GM19043 (cell line): Measurements from ENCODE around the gene TTC28.
"Not testable (repeated sequence)": the region's sequence is repeated elsewhere in the genome, so short reads cannot be mapped to it uniquely, and the experiment has no call there.

Experiments used
- ATAC-seq: cut with Tn5 transposase; IDR thresholded peaks from one replicate; pipeline ENCODE4 v1.9.1; 2021; ENCODE audit warnings: low read depth; ENCODE audit not compliant: unreplicated experiment

TTC28 gene

DNA sequence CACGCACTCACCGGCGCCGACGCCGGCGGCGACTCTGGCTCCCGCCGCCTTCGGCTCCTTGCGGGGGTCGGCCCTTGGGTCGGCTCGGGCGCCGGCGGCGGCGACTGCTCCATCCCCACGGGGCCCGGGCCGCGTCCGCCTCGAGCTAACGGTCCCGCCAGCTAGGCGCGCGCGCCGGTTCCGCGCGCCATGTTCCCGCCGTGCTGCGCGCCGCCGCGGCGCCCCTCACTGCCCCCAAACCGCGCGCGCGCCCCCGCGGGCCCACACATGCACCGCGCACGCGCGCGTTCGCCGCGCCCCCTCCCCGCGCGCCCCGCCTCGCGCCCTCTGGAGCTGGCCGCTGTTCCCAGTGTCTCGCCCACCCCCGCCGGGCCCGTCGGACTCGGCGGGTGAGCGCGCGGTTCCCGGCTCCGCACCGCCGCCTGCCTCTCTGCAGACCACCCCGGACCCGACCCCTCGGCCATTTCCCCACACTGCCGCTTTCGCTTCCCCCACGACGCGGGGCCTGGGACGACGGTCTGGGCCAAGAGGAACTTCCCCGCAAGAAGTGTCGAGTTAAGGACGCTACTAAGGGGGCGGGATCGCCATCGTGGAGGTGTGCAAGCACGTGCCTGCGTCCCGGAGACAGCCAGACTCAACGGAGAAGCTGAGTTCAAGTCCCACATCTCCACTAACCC lies at the start of gene TTC28:
Gene TTC28, minus strand, starts transcription at position 230 of the 677 bp plus-strand sequence. Its CDS starts 117 bp downstream, at position 113.
- not testable (repeated sequence) for ATAC-seq

DNA sequence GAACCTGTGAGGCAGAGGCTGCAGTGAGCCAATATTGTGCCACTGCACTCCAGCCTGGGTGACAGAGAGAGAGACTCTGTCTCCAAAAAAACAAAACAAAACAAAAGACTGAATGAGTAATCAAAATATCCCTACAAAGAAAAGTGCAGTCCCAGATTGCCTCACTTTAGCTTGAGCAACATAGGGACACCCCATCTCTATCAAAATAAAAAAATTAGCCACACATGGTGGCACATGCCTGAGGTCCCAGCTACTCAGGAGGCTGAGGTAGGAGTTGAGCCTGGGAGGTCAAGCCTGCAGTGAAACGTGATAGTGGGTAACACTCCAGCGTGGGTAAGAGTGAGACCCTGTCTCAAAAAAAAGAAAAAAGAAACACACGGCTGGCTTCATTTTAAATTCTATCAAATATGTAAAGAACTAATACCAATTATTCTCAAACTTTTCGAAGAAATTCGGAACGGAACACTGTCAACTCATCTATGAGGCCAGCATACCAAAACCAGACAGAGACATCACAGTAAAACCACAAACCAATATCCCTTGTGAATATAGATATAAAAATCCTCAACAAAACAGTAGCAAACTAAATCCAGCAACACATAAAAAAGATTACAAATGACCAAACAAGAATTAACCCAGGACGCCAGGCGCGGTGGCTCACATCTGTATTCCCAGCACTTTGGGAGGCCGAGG lies 49.1 kb upstream of the TTC28 start:
- ATAC-seq = no peak

DNA sequence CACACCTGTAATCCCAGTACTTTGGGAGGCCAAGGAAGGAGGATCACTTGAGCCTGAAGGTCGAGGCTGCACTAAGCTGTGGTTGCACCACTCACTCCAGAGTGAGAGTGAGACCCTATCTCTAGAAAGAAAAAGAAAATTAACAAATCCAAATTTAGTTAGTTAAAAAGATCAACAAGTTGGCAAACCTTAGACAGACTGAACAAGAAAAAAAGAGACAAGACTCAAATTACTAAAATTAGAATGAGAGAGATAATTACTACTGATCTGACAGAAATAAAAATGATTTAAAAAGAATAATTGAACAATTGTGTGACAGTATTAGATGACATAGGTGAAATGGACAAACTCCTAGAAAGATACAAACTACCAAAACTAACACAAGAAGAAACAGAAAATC lies 48.4 kb upstream of the TTC28 start:
- ATAC-seq = no peak

DNA sequence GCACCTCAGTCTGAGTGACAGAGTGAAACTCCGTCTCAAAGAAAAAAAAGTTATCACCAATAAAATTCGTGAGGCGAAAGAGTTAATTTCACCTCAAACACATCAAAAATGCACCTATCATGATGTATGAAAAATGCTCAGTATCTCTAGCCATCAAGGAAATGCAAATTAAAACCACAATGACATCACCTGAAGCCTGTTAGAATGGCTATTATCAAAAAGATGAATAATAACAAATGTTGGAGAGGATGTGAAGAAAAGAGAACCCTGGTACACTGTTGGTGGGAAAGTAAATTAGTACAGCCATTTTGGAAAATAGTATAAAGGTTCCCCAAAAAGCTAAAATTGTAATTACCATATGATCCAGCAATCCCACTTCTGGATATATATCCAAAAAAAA lies 38.4 kb upstream of the TTC28 start:
- ATAC-seq = no peak

DNA sequence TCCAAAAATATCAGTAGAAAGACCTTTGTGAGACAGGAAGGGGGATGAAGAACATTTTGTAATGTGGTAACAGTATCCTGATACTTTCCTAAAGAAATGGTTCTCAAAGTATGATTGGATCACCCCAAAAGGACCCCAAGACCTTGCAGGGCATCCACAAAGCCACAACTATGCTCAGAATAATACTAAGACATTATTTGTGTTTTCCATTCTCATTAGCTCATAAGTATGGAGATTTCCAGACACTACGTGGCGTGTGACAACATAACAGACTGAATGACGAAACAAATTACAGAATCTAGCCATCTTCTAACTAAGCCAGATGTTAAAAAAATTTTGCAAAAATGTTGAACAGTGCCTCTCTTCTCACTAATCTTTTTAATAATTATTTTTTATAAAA lies 37.0 kb upstream of the TTC28 start:
- ATAC-seq = no peak

DNA sequence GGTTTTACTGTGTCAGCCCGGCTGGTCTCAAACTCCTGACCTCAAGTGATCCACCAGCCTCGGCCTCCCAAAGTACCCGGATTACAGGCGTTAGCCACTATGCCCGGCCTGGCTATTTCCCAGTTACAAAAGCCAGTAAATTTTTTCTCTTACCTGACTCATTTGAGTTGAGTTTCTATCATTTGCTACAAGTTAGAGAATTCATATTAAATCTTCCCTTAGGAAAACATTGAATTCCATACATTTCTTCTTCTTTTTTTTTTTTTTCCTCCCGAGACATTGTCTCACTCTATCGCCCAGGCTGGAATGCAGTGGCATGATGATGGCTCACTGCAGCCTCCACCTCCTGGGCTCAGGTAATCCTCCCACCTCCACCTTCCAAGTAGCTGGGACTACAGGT lies 36.0 kb upstream of the TTC28 start:
- ATAC-seq = no peak

DNA sequence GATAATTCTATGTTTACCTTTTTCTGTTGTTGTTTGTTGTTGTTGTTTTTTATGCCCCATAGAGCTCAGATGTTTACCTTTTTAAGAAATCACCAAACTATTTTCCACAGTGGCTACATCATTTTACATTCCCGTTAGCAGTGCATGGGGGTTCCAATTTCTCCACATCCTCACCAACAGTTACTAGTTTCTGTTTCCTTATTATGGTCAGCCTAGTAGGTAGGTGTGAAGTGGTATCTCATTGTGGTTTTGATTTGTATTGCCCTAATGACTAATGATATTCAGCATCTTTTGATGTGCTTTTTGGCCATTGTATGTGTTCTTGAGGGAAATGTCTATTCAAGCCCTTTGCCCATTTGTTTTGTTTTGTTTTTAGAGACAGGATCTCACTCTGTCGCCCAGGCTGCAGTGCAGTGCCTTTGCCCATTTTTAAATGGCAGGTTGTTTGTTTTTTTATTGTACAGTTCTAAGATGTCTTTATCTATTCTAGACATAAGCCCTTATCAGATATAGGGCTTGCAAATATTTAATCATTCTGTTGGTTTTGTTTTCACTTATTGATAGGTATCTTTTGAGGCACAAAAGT lies 34.5 kb upstream of the TTC28 start:
- no peak for ATAC-seq

DNA sequence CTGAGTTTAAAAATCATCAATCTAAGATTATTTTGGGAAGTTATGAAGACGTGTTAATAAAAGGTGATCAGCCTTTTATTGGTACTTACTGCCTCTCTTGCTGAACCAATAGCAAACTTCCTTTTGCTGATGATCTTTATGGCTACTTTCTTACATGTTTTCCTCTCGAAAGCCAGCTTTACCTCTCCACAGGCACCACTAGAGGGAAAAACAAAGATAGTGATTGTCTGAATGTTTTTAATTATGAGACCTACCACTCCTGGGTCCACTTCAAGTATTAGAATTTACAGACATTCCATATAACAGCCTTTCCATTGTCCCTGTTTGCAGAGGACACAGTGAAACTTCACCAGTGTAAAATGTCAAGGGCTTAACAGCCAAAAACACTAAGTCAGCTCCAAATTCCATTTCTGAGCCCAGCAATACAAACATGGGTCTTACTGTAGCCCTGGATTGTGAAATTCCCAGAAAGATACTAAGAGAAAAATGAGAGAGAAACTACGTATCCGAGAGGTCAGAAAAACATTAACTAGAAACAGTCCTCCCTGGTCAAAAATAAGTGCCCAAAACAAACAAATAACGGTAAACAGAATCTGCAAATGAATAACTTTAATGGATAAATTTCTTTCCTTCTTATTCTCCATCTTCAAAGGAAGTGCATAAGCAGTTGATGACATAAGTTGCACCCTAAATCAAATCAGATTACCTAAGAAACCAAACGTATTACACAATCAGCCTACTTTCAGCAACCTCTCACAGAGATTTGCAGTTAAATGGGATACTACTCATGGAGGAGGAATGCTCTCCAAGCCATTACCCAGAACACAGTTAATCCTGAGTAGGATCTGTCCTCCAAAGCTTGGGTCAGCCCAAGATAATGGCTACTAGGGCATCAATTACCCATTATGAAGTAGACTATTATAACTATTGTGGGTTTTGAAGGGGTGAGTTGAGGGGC lies 32.5 kb upstream of the TTC28 start:
- ATAC-seq = no peak

DNA sequence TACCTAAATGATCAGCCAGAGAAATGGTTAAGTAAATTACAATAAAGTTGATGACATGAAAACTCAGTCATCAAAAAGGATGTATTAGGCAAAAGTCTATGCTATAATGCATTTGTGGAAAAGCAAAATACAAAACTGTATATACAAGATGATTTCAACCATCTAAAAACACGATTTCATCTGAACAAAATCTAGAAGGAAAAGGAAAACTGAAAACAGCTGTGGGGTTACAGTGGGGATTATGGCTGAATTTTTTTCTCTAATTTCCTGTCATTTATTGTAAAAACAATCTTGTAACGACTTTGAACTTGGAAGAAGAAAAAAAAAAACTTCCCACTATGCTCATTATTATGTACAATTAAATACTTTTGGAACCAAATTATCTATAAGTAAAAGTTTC lies 31.7 kb upstream of the TTC28 start:
- no peak for ATAC-seq

DNA sequence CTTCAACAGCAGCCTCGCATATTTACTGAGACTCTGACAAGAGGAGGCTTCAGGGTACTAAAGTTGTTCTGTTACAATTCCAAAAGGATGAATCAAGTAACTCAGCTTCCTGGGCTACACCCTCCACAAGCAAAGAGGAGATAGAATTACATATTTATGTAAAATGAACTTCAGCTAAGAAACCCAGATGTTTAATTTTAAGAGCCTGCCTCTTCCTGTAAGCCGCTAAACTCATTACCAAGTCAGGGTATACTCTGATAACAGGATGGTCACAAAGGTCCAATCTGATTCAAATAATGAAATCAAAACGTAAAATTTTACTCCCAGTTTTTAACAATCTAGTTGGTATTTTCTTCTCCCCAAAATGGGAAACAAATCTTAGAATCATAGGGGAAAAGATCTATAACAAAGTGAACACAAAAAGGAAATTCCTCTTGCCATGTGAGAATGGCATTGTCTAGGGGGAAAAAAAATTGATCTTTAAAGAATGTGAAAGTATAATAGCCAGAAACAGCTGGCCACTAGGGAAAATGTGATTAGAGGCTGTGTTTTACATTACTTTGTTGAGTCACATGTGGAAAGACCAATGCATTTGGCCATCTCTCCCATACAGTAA lies 31.0 kb upstream of the TTC28 start:
- ATAC-seq = no peak

DNA sequence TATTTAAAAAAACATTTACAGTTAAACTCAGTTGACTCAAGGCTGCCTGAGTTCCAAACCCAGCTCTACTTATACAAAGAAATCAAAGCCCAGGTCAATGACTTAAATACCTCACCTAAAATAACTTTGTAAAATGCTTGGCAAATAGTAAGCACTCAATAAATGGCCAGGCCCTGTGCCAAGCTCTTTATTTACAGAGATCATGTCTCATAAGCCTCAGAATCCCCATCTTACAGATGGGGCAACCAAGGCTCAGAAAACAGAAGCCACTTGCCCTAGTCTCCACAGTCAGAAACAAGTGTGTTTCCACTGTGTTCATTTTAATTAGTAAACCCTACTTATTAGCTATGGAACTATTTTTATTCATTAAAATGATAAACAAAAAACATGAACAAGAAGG lies 30.5 kb upstream of the TTC28 start:
- no peak for ATAC-seq

DNA sequence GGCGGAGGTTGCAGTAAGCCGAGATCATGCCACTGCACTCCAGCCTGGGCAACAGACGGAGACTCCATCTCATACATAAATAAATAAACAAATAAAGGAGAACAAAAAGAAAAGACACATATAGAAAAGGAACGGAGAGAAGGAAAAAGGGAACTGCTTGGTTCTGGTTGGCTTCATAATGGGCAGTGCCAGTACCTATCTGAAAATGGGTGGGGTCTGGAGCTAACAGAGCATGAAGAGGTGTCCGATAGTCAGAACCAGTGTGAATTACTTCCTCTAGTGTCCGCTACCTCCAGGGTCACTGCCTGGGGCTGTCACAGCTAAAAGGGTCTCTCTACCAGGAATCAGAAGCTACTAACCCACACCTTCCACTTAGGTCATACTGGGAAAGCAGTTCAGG lies 27.2 kb upstream of the TTC28 start:
- no peak for ATAC-seq

DNA sequence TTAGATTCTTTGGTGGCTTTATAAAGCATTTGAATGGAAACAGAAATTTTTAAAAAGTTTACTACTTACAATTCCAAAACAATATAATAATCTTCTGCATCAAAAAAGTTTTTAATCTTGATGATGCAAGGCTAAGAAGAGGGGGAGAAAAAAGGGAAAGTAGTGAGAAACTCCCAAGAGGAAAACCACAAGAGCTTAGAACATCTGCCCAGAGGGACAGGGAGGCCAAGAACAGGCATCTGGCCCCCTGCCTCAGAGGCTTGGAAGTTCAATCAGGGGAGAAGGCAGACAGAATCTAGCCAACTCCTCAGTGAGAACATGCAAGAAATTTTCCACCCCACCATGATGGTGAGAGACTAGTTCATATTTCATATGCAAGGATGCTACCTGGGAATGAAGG lies 23.8 kb upstream of the TTC28 start:
- ATAC-seq = no peak

DNA sequence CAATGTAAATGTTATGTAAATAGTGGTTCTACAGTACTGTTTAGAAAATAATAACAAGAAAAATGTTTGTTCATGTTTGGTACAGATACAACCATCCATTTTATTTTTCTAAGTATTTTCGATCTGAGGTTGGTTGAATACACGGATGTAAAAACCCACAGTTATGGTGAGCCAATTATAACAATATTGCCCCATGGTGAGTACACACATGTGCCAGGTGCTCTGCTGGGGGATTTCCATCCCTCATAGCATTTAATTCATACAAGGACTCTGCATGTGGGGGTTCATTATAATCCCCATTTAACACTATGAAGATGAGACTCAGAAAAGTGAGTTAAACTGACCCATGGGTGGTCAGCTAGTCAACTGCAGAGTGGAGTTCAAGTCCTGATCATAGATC lies 23.3 kb upstream of the TTC28 start:
- no peak for ATAC-seq

DNA sequence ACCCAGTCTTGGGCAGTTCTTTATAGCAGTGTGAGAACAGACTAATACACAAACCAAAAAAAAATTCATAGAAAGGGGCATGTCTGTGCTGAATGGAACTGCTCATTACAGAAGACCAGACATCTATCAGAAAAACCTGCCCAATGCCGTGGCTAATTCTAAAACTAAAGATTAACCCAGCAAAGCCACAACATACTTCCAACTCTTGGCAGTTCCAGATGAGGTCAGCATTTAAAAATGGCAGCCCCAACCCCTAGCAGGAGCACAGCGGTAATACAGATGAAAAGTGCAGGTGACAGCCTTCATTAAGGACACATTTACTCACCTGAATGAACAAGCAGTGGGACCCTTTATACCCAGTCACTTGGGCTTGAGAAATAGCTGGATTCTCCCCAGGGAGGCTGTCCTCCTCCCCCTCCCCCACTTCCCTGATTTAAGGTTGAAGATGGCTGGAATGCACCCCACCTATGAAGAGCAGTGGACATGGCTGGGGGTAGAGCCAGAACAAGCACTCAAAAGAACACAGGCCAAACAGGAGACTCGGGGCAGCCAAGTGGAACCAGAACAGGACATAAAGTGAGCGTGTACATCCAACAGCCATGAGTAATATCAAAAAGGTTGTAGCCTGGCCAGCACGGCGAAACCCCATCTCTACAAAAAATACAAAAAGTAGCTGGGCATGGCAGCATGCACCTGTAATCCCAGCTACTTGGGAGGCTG lies 13.6 kb upstream of the TTC28 start:
- not testable (repeated sequence) for ATAC-seq

DNA sequence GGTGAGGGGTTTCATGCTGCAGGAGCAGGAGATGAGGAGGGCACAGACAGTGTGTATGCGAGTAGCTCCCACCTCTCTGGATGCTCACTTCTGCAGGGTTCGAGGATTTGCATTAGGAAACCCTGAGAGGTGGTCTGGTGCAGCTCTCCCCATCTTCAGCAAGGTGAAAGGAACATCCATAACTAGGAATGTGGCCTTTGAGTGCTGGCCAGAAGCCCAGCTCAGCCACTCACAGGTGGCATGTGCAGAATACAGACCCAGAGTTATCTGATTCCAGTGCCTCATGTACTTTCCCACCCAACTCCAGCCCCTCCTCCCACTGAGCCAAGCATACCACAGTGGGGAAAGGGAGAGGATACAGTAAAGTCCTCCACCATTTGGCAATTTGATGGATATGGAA lies 10.2 kb upstream of the TTC28 start:
- not testable (repeated sequence) for ATAC-seq

DNA sequence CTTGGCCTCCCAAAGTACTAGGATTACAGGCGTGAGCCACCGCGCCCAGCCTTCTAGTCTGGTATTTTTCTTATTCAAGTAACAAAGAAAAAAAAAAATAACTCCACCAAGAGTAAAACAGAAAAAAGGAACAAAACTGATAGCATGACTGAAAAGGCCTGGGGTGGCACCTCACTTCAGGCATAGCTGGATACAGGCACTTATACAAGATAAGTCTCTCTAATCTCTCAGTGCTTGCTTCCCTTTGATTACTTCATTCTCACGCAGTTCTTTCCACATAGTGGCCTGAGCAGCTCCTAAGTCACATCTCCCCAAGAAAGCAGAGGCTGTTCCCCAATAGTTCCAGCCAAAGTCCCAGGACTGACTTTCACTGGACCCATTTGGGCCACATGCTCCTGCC lies 3.3 kb upstream of the TTC28 start:
- not testable (repeated sequence) for ATAC-seq

DNA sequence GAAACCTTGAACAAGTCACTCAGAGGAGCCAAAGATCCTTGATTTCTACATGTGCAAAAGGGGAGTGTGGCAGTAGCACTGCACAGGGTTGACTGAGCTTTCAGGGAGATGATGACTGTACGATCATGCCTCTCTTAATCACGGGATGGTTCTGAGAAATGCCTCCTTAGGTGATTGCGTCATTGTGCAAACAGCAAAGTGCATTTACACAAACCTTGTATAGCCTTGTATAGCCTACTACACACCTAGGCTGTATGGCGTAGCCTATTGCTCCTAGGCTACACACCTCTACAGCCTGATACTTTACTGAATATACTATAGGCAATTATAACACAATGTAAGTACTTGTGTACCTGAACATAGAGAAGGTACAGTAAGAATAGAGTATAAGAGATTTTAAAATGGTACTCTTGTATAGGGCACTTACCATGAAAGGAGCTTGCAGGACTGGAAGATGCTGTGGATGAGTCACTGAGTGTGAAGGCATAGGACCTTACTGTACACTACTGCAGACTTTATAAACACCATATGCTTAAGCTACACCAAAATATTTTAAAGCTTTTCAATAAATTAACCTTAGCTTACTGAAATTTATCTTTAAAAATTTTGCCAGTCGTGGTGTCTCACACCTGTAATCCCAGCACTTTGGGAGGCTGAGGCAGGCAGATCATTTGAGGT lies 1.3 kb upstream of the TTC28 start:
- ATAC-seq = not testable (repeated sequence)
